ENCODE data around the gene SNRNP25. TPM values are rescaled to one million over a fixed set of nuclear protein-coding genes. Genes with fewer than 3 reads are reported as not detected.

SNRNP25 gene
- total RNA-seq, 1 donor from 2014 or later = 30.6 TPM

- TF ChIP-seq, protein P1, sequence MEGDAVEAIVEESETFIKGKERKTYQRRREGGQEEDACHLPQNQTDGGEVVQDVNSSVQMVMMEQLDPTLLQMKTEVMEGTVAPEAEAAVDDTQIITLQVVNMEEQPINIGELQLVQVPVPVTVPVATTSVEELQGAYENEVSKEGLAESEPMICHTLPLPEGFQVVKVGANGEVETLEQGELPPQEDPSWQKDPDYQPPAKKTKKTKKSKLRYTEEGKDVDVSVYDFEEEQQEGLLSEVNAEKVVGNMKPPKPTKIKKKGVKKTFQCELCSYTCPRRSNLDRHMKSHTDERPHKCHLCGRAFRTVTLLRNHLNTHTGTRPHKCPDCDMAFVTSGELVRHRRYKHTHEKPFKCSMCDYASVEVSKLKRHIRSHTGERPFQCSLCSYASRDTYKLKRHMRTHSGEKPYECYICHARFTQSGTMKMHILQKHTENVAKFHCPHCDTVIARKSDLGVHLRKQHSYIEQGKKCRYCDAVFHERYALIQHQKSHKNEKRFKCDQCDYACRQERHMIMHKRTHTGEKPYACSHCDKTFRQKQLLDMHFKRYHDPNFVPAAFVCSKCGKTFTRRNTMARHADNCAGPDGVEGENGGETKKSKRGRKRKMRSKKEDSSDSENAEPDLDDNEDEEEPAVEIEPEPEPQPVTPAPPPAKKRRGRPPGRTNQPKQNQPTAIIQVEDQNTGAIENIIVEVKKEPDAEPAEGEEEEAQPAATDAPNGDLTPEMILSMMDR (IDR thresholded peaks at IDR 0.05; ENCODE audit: unreplicated experiment) = no peak
- no peak overlapping the region for H3K27ac Mint-ChIP-seq (ENCODE audit: unreplicated experiment)
- no peaks in the 10 kb centered on the region for H3K4me1 Mint-ChIP-seq (ENCODE audit: unreplicated experiment)
- no peaks in the 10 kb centered on the region for H3K9me3 Mint-ChIP-seq (ENCODE audit: unreplicated experiment)
- no peak for DNase-seq (ENCODE audit: low spot score)
- no peak overlapping the region for H3K4me3 Mint-ChIP-seq (ENCODE audit: unreplicated experiment)
- peaks cover 10% of the 10 kb centered on the region for H3K27me3 Mint-ChIP-seq (ENCODE audit: unreplicated experiment)
- peaks cover 36% of the 10 kb centered on the region for H3K36me3 Mint-ChIP-seq (ENCODE audit: low read depth, unreplicated experiment)
These were observed 9.4 kb downstream of the SNRNP25 start for GRCh38 chr16:62968-63391.

GRCh38 chr16:63466-63865, 9.8 kb downstream of the SNRNP25 start:
- Mint-ChIP-seq H3K27ac (ENCODE audit: unreplicated experiment) (no peak overlapping the region), H3K9me3 (ENCODE audit: unreplicated experiment) (no peaks in the 10 kb centered on the region), H3K36me3 (ENCODE audit: low read depth, unreplicated experiment) (peaks cover 32% of the 10 kb centered on the region), H3K27me3 (ENCODE audit: unreplicated experiment) (peaks cover 6% of the 10 kb centered on the region), H3K4me3 (ENCODE audit: unreplicated experiment) (no peak overlapping the region), H3K4me1 (ENCODE audit: unreplicated experiment) (no peaks in the 10 kb centered on the region)
- DNase-seq (ENCODE audit: low spot score) = no peak
- TF ChIP-seq, protein P1 (IDR thresholded peaks at IDR 0.05; ENCODE audit: unreplicated experiment) = no peak

DNA sequence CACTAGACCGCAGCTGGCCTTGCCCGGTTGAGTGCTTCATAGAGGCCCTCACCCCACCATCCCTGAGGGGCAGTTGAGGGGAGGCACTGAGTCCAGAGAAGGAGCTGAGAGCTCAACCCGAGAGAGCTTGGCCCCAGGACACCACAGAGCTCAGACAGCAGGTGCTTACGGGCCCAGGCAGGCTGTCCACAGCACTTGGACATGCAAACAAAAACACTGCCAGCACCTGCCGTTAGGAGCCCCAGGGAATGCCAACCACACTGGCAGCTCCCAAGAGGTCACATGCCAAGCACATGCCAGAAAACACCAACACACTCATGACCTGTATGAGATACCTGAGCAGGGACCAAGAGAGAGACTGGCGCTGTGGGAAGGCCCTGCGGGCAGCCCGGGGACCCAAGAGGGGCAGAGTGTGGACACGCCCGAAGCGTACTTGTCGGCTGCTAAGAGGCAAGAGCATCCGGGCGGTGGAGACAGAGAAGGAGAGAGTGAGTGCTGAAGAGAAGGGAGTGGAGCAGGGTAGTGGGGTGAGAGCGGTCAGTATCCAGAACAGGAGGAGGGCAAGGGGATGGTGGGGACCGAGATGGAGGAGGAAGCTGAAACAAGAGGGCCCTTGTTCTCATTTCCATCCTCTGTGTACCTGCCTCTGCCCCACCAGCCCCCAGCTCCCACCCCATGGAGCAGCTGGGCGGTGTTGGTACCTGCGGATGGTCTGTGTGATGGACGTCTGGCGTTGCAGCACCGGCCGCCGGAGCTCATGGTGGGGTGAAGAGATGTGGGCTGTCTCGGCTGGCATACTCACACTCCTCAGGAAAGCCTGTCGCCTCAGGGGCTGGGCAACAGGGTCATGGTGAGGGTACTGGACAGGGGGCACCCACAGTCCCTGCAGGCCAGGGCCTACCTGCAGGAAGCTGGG, 10.6 kb downstream of the SNRNP25 start:
- Mint-ChIP-seq H3K9me3 (ENCODE audit: unreplicated experiment) (no peaks in the 10 kb centered on the region), H3K36me3 (ENCODE audit: low read depth, unreplicated experiment) (peaks cover 26% of the 10 kb centered on the region), H3K27ac (ENCODE audit: unreplicated experiment) (no peak overlapping the region), H3K27me3 (ENCODE audit: unreplicated experiment) (peaks cover 6% of the 10 kb centered on the region), H3K4me3 (ENCODE audit: unreplicated experiment) (no peak overlapping the region), H3K4me1 (ENCODE audit: unreplicated experiment) (no peaks in the 10 kb centered on the region)
- DNase-seq (ENCODE audit: low spot score) = no peak
- TF ChIP-seq, protein P1 (IDR thresholded peaks at IDR 0.05; ENCODE audit: unreplicated experiment) = no peak

- Mint-ChIP-seq H3K4me3 (ENCODE audit: unreplicated experiment) (peak overlapping the region; percentile 43), H3K27ac (ENCODE audit: unreplicated experiment) (no peak overlapping the region), H3K4me1 (ENCODE audit: unreplicated experiment) (no peaks in the 10 kb centered on the region), H3K9me3 (ENCODE audit: unreplicated experiment) (no peaks in the 10 kb centered on the region), H3K27me3 (ENCODE audit: unreplicated experiment) (peaks cover 6% of the 10 kb centered on the region), H3K36me3 (ENCODE audit: low read depth, unreplicated experiment) (peaks cover 19% of the 10 kb centered on the region)
- DNase-seq (ENCODE audit: low spot score) = no peak
- TF ChIP-seq, protein P1 (IDR thresholded peaks at IDR 0.05; ENCODE audit: unreplicated experiment) = no peak
These were observed 11.3 kb downstream of the SNRNP25 start for GRCh38 chr16:64914-65255.

GRCh38 chr16:65745-66144, 12.1 kb downstream of the SNRNP25 start:
- H3K27ac Mint-ChIP-seq (ENCODE audit: unreplicated experiment) = no peak overlapping the region

More at GRCh38 chr16:65745-66144, 12.1 kb downstream of the SNRNP25 start:
- H3K9me3 Mint-ChIP-seq (ENCODE audit: unreplicated experiment) = no peaks in the 10 kb centered on the region
- H3K4me3 Mint-ChIP-seq (ENCODE audit: unreplicated experiment) = no peak overlapping the region
- TF ChIP-seq, protein P1 (IDR thresholded peaks at IDR 0.05; ENCODE audit: unreplicated experiment) = peak; percentile 82
- DNase-seq (ENCODE audit: low spot score) = peak; percentile 92
- H3K4me1 Mint-ChIP-seq (ENCODE audit: unreplicated experiment) = peaks cover 2% of the 10 kb centered on the region
- peaks cover 13% of the 10 kb centered on the region for H3K36me3 Mint-ChIP-seq (ENCODE audit: low read depth, unreplicated experiment)
- peaks cover 2% of the 10 kb centered on the region for H3K27me3 Mint-ChIP-seq (ENCODE audit: unreplicated experiment)
